Vagina (tissue), 2 donors: ENCODE results near the gene STAT5B.

Experiments used
- POLR2AphosphoS5 ChIP-seq, 2 donors: sonication (generic); formaldehyde crosslinking; IDR thresholded peaks; one replicate each; pipeline ENCODE4 v1.9.0; 2017; ENCODE audit warnings: antibody characterized with exemption in 2 of 2, mild to moderate bottlenecking in 2 of 2, low read depth in 1 of 2; ENCODE audit not compliant: insufficient read depth in 1 of 2
- TF ChIP-seq, protein P1 (sequence below), 3 experiments: fragments of 450-650 bp in 2 of 3; fragments of 200-600 bp in 1 of 3; sonication (generic) in 1 of 3; IDR thresholded peaks; one replicate each; pipeline ENCODE4 v1.5.1; 2017 to 2019; ENCODE audit warnings: antibody characterized with exemption in 3 of 3, mild to moderate bottlenecking in 2 of 3, moderate library complexity in 2 of 3

DNA sequence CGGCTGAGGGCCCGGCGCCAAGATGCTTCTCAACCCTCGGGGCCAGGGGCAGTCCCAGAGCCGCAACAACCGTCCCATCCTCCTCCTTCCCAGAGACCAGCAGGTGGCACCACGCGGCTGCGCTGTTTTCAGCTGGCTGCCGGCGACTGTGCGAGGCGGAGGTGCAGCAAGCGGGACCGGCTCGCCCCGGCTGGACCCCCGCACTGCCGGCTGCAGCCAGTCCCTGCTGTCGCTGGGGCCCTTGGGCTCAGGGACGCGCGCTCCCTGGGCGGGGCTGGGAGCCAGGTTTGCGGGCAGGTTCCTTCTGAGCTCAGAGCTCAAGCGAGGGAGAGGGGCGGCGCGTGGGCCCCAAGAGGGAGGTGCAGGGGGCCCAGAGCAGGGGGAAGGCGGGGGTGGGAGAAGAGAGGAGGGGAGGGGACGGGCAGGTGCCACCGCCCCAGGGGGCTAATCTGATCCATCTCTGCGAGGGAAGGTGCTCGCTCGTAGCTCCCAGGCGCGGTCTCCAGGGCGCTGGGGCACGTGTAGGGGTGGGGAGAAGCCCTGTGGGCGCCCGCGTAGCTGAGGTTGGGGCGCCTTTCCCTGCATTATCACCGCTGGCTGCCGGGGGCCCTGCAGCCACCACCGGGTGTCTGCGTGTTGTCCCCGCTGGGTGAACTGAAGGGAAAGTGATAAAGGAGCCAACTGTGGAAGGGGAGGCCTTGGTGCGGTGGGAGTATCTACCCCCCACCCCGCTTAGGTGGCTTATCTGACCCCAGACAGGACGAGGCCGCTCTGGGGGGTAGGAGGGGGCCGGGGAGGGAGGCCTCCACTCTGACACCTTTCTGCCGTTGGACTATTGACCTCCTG, 36.3 kb upstream of the STAT5B start:
- TF ChIP-seq, protein P1, sequence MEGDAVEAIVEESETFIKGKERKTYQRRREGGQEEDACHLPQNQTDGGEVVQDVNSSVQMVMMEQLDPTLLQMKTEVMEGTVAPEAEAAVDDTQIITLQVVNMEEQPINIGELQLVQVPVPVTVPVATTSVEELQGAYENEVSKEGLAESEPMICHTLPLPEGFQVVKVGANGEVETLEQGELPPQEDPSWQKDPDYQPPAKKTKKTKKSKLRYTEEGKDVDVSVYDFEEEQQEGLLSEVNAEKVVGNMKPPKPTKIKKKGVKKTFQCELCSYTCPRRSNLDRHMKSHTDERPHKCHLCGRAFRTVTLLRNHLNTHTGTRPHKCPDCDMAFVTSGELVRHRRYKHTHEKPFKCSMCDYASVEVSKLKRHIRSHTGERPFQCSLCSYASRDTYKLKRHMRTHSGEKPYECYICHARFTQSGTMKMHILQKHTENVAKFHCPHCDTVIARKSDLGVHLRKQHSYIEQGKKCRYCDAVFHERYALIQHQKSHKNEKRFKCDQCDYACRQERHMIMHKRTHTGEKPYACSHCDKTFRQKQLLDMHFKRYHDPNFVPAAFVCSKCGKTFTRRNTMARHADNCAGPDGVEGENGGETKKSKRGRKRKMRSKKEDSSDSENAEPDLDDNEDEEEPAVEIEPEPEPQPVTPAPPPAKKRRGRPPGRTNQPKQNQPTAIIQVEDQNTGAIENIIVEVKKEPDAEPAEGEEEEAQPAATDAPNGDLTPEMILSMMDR (IDR thresholded peaks at IDR 0.05) = peak in 2 of 3 experiments; percentile 49 to 68
- TF ChIP-seq POLR2AphosphoS5 (IDR thresholded peaks at IDR 0.05; ENCODE audit: insufficient read depth in 1 of 2, low read depth in 1 of 2) = peak in 1 of 2 donors; percentile 50
